ENCODE data around the gene CEP128.

- TF ChIP-seq CTCF (IDR thresholded peaks at IDR 0.05 in 4 of 5, conservative IDR thresholded peaks at IDR 0.05 in 1 of 5) (no peak), POLR2A (IDR thresholded peaks at IDR 0.05) (no peak)
Measured at GRCh38 chr14:80645667-80646413, 295.7 kb downstream of the CEP128 start.

Measured in gastrocnemius medialis (tissue), 4 donors.